Body of pancreas (tissue), 4 donors: Measurements from ENCODE around the gene LIN28A. TPM values are rescaled to one million over a fixed set of nuclear protein-coding genes. Genes with fewer than 3 reads are reported as not detected.

Experiments
- ATAC-seq: fragments of 150-250 bp; one replicate; pipeline ENCODE4 v1.9.1; 2016
- DNase-seq, 4 donors: peaks; one replicate each; pipeline ENCODE4 v3.0.0-alpha.2; 2019
- H3K27ac ChIP-seq, 4 donors: fragments of 200-600 bp; sonication (generic); 1 replicate in 3 of 4; 2 replicates in 1 of 4; pipeline versions ENCODE4 v1.5.1 to v1.6.1; 2016 to 2019; ENCODE audit warnings: mild to moderate bottlenecking in 1 of 4, mixed read lengths in 1 of 4, moderate library complexity in 1 of 4
- H3K27me3 ChIP-seq, 2 donors: fragments of 200-600 bp; sonication (generic); one replicate each; pipeline ENCODE4 v1.6.0; 2016; ENCODE audit warnings: mild to moderate bottlenecking in 1 of 2
- H3K36me3 ChIP-seq, 2 donors: fragments of 200-600 bp; sonication (generic); replicated peaks in 1 of 2; 2 replicates each; pipeline ENCODE4 v1.5.1; 2016; ENCODE audit warnings: low read depth in 2 of 2; ENCODE audit not compliant: insufficient read depth in 1 of 2
- H3K4me1 ChIP-seq: fragments of 200-600 bp; sonication (generic); one replicate; pipeline ENCODE4 v1.6.0; 2016
- H3K4me3 ChIP-seq, 2 donors: fragments of 200-600 bp; sonication (generic); 1 replicate in 1 of 2; 2 replicates in 1 of 2; pipeline ENCODE4 v1.5.1; 2016 to 2019
- H3K9me3 ChIP-seq, 3 donors: fragments of 200-600 bp; sonication (generic); 1 replicate in 2 of 3; 2 replicates in 1 of 3; pipeline ENCODE4 v1.5.1; 2016
- POLR2A ChIP-seq, 3 donors: fragments of 450-650 bp; IDR thresholded peaks; one replicate each; pipeline ENCODE4 v1.6.1; 2016; ENCODE audit warnings: antibody characterized with exemption in 3 of 3, mild to moderate bottlenecking in 2 of 3
- WGBS, 2 donors: methylation state at CpG; one replicate each; pipeline ENCODE4 v1.1.5; 2017; 5-methylcytosine and 5-hydroxymethylcytosine counted together
- intact Hi-C: fragments of 100-400 bp; cut with DNase I; formaldehyde crosslinking; loops from one replicate; pipeline ENCODE4 v1.15.1; 2023
- total RNA-seq, 2 donors: library from RNA; depleted of rRNA; stranded (reverse); fragments of >200 nt; gene quantifications; one replicate each; pipeline ENCODE4 v1.1.0, GENCODE V29; 2016
- TF ChIP-seq, protein P1 (sequence below), 7 experiments: fragments of 450-650 bp in 4 of 7; fragments of 200-600 bp in 3 of 7; sonication (generic) in 3 of 7; IDR thresholded peaks; one replicate each; pipeline ENCODE4 v1.5.1; 2016 to 2019; ENCODE audit warnings: antibody characterized with exemption in 7 of 7

The LIN28A gene
- total RNA-seq, 2 donors from 2014 or later = not detected

DNA sequence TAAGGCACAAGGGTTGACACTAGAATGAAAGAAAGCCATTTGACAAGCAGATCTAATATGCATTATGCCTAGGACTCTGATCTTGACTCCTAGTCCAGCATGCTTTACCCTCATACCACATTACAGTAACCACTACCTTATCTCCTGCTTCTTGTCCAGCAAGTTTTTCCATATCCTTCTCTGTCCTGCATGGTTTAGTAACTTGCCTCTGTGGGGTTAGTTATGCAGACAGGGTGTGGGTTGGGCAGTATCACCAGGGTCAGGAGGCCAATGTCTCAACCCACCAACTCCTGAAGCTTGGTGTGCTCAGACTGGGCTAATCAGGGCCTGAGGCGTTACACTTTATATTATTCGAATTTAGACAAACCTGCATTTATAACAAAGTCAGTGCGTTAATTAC is 40.3 kb downstream of the LIN28A start:
- Histone ChIP-seq H3K9me3 (no peaks in the 10 kb centered on the region), H3K36me3 (peaks cover 0 to 24% of the 10 kb centered on the region in 2 donors), H3K27me3 (no peaks in the 10 kb centered on the region), H3K4me1 (no peaks in the 10 kb centered on the region), H3K4me3 (no peak overlapping the region), H3K27ac (no peak overlapping the region)
- TF ChIP-seq, protein P1, sequence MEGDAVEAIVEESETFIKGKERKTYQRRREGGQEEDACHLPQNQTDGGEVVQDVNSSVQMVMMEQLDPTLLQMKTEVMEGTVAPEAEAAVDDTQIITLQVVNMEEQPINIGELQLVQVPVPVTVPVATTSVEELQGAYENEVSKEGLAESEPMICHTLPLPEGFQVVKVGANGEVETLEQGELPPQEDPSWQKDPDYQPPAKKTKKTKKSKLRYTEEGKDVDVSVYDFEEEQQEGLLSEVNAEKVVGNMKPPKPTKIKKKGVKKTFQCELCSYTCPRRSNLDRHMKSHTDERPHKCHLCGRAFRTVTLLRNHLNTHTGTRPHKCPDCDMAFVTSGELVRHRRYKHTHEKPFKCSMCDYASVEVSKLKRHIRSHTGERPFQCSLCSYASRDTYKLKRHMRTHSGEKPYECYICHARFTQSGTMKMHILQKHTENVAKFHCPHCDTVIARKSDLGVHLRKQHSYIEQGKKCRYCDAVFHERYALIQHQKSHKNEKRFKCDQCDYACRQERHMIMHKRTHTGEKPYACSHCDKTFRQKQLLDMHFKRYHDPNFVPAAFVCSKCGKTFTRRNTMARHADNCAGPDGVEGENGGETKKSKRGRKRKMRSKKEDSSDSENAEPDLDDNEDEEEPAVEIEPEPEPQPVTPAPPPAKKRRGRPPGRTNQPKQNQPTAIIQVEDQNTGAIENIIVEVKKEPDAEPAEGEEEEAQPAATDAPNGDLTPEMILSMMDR (IDR thresholded peaks at IDR 0.05) = no peak
- WGBS, 2 donors = 81 to 83% methylated on average over 3 of the region's 3 CpGs
- intact Hi-C loops = no loop called here
- ATAC-seq = no peak
- no peak for DNase-seq

DNA sequence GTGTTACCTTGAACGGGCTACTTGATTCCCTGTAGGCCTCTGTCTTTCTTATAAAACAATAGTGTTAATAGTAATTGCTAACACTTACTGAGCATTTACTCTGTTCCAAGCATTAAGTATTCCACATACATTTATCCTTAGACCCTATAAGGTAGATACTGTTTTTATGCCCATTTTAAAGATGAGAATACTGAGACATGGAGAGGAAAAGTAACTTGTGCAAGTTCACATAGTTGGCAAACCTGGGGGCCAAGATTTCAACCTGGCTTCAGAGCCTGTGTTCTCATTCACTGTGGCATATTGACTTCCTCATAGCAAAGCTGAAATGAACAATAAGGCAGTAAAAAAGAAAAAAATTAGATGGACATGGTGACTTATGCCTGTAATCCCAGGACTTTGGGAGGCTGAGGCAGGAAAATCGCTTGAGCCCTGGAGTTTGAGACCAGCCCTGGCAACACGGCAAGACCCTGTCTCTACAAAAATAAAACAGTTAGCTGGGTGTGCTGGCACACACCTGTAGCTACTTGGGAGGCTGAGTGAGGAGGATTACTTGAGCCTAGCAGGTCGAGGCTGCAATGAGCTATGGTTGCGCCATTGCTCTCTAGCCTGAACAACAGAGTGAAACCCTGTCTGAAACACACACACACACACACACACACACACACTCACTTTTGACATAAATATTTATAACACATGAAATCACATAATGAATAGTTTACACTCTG is 42.0 kb downstream of the LIN28A start:
- H3K36me3 ChIP-seq = peaks cover 0 to 23% of the 10 kb centered on the region in 2 donors
- 91 to 95% methylated on average over 5 of the region's 5 CpGs for WGBS, 2 donors

DNA sequence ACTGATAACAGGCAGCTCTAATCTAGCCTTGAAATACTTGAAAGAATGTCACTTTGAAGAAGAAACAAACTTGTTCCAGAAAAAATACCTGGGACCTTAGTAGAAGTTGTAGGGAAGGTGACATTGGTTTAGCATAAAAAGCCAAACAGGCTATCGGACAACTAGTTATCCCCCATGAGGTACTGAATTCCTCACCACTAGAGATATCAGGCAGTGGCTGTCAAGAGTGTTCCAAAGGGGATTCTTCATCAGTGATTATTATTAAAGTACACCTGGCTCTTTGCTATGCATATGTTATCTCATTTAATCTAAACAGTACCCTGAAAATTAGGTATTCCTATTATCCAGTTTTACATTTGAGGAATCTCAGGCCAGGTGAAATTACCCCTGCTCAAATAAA is 48.5 kb downstream of the LIN28A start:
- H3K27me3 ChIP-seq = no peaks in the 10 kb centered on the region
- no peaks in the 10 kb centered on the region for H3K9me3 ChIP-seq
- no peak overlapping the region for H3K4me3 ChIP-seq
- no peak for ATAC-seq
- intact Hi-C loops = no loop called here
- no peak overlapping the region for H3K27ac ChIP-seq
- WGBS, 2 donors = 92 to 100% methylated on average over 1 of the region's 1 CpG
- peaks cover 0 to 9% of the 10 kb centered on the region in 2 donors for H3K36me3 ChIP-seq
- no peaks in the 10 kb centered on the region for H3K4me1 ChIP-seq
- DNase-seq = no peak
- TF ChIP-seq, protein P1 (IDR thresholded peaks at IDR 0.05) = no peak
- no peak for TF ChIP-seq POLR2A (IDR thresholded peaks at IDR 0.05)

More for the DNA sequence above, 42.0 kb downstream of the LIN28A start:
- Histone ChIP-seq H3K9me3 (no peaks in the 10 kb centered on the region), H3K27me3 (no peaks in the 10 kb centered on the region), H3K4me1 (no peaks in the 10 kb centered on the region), H3K27ac (no peak overlapping the region), H3K4me3 (no peak overlapping the region)
- intact Hi-C loops = no loop called here
- no peak for ATAC-seq
- TF ChIP-seq, protein P1 (IDR thresholded peaks at IDR 0.05) = no peak
- TF ChIP-seq POLR2A (IDR thresholded peaks at IDR 0.05) = no peak
- DNase-seq = no peak

DNA sequence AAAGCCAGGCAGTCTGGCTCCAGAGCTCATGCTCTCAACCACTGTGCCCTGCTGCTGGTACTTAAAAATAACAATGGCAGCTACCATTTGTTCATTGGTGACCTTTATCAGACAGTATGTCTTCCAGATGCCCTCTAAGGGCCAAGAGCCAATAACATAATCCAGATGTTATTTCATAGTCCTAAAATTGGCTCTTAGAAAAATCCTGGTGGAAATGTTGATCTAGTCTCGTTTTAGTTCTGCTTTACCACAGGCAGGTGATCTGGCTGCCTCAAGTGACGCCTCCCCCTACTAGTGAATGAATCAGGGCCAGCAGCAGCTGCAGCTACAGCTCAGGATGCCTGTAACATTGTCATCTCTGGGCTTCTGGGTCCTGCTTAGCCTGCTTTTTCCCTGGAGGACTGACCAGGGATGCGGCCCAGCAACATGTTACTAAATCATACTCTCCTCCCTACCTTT is 49.0 kb downstream of the LIN28A start:
- Histone ChIP-seq H3K27me3 (no peaks in the 10 kb centered on the region), H3K4me3 (no peak overlapping the region), H3K36me3 (peaks cover 0 to 11% of the 10 kb centered on the region in 2 donors), H3K4me1 (no peaks in the 10 kb centered on the region), H3K9me3 (no peaks in the 10 kb centered on the region), H3K27ac (no peak overlapping the region)
- ATAC-seq (no peak), DNase-seq (no peak)
- TF ChIP-seq POLR2A (IDR thresholded peaks at IDR 0.05) = no peak
- TF ChIP-seq, protein P1 (IDR thresholded peaks at IDR 0.05) = no peak
- 88% methylated on average over 3 of the region's 3 CpGs for WGBS, 2 donors
- intact Hi-C loops = no loop called here

DNA sequence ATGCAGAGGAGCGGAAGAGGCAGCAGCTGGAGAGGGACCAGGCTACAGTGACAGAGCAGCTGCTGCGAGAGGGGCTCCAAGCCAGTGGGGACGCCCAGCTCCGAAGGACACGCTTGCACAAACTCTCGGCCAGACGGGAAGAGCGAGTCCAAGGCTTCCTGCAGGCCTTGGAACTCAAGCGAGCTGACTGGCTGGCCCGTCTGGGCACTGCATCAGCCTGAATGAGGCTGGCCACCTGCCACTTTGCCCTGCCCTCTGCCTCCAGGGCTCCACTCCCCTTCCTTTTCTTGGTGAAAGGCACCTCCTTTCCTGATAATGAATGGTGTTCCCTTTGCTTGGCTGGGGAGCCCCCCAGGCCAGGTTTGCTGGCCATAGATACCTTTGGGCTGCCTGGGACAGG is 58.3 kb downstream of the LIN28A start:
- intact Hi-C loops = no loop called here
- Histone ChIP-seq H3K27me3 (no peaks in the 10 kb centered on the region), H3K9me3 (no peaks in the 10 kb centered on the region), H3K27ac (no peak overlapping the region), H3K4me1 (peaks cover 30% of the 10 kb centered on the region), H3K4me3 (no peak overlapping the region), H3K36me3 (peaks cover 0 to 2% of the 10 kb centered on the region in 2 donors)
- DNase-seq (peak in 3 of 4 donors; percentile 8 to 44 (median 39)), ATAC-seq (no peak)
- TF ChIP-seq, protein P1 (IDR thresholded peaks at IDR 0.05) = no peak
- no peak for TF ChIP-seq POLR2A (IDR thresholded peaks at IDR 0.05)
- WGBS, 2 donors = 81 to 100% methylated on average over 1 to 10 of the region's 10 CpGs
